Measurements from ENCODE around the gene KMT5C.

KMT5C gene

DNA sequence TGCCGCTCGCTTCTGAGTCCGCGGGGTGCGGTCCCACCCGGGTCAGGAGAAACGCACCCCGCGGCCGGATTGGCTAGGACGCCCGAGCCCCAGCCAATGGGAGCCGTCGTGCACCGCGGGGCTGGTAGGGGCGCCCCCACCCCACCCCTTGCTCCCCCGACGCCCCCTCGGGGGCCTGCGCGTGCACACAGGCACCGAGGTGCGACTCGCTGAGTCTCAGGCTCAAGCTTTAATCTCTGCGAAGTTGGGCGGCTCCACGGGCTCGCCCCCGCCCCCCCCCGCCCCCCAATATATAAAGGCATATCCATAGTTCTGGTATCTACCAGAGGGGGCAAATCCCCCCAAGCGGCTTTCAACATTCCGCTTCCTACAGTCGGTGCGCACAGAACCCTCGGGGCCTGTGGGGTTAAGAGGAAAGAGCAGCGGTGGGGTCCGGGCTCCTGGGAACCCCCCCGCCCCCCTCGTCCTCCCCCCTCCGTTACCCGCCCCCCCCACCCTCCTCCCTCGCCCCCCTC, 15.1 kb downstream of the KMT5C start, which contains the start of gene COX6B2:
Gene COX6B2 (minus strand): TSS at position 22 of the 515 bp plus-strand sequence. CDS start 198 bp downstream, outside the sequence.
- no peak within 1 kb of the TSS for H3K27ac ChIP-seq
- no peaks in the 10 kb centered on the region for H4K20me1 ChIP-seq (ENCODE audit: insufficient read depth)
- no peaks in the 10 kb centered on the region for H3K36me3 ChIP-seq (ENCODE audit: insufficient read depth)
- H3K4me3 ChIP-seq (IDR thresholded peaks at IDR 0.05; ENCODE audit: insufficient read depth, low read depth, low read length) = no peak within 1 kb of the TSS
- H3K9ac ChIP-seq = no peak within 1 kb of the TSS
- H2AFZ ChIP-seq (ENCODE audit: low read depth) = peak within 1 kb of the TSS; percentile 66
- TF ChIP-seq, protein P1, sequence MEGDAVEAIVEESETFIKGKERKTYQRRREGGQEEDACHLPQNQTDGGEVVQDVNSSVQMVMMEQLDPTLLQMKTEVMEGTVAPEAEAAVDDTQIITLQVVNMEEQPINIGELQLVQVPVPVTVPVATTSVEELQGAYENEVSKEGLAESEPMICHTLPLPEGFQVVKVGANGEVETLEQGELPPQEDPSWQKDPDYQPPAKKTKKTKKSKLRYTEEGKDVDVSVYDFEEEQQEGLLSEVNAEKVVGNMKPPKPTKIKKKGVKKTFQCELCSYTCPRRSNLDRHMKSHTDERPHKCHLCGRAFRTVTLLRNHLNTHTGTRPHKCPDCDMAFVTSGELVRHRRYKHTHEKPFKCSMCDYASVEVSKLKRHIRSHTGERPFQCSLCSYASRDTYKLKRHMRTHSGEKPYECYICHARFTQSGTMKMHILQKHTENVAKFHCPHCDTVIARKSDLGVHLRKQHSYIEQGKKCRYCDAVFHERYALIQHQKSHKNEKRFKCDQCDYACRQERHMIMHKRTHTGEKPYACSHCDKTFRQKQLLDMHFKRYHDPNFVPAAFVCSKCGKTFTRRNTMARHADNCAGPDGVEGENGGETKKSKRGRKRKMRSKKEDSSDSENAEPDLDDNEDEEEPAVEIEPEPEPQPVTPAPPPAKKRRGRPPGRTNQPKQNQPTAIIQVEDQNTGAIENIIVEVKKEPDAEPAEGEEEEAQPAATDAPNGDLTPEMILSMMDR (conservative IDR thresholded peaks at IDR 0.05; ENCODE audit: low read depth, low read length) = no peak
- H3K4me1 ChIP-seq (ENCODE audit: low read depth, poor library complexity, severe bottlenecking) = peaks cover 3% of the 10 kb centered on the region
- H3K79me2 ChIP-seq (ENCODE audit: insufficient read depth, low read depth) = no peaks in the 10 kb centered on the region
- peaks cover 67% of the 10 kb centered on the region for H3K27me3 ChIP-seq (ENCODE audit: insufficient read depth, low read depth)
- H3K4me2 ChIP-seq = peak within 1 kb of the TSS; percentile 85

DNA sequence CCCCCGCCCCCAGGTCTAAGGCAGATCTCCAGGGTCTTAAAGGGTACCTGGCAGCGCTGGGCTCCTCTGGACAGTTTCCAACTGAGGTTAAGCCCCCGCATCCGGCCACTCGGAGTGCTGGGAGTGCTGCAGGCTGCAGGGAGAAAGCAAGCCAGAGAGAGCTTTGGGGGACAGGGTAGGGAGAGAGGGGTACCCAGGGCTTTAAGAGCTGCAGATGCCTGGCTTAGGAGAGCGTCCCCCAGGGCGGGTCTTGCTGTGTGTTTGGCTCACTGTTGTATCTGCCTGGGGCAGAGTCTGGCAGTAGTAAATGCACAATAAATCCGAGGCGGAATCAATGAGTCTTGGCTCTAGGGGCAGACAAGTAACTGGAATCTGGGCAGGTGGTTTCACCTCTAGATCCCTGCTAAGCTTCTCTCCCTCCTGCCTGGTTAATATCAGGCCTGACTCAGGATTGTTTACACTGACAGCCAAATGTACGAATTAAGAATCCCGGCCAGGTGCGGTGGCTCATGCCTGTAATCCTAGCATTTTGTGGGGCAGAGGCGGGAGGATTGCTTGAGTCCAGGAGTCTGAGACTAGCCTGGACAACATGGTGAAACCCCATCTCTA, 15.6 kb downstream of the KMT5C start:
- TF ChIP-seq, protein P1 (conservative IDR thresholded peaks at IDR 0.05; ENCODE audit: low read depth, low read length) = no peak
- H4K20me1 ChIP-seq (ENCODE audit: insufficient read depth) = no peaks in the 10 kb centered on the region
- H3K4me1 ChIP-seq (ENCODE audit: low read depth, poor library complexity, severe bottlenecking) = peaks cover 3% of the 10 kb centered on the region
- H3K27ac ChIP-seq = no peak overlapping the region
- no peak overlapping the region for H2AFZ ChIP-seq (ENCODE audit: low read depth)
- peaks cover 67% of the 10 kb centered on the region for H3K27me3 ChIP-seq (ENCODE audit: insufficient read depth, low read depth)
- H3K36me3 ChIP-seq (ENCODE audit: insufficient read depth) = no peaks in the 10 kb centered on the region
- H3K79me2 ChIP-seq (ENCODE audit: insufficient read depth, low read depth) = no peaks in the 10 kb centered on the region
- no peak overlapping the region for H3K9ac ChIP-seq
- no peak overlapping the region for H3K4me2 ChIP-seq
- no peak overlapping the region for H3K4me3 ChIP-seq (IDR thresholded peaks at IDR 0.05; ENCODE audit: insufficient read depth, low read depth, low read length)

DNA sequence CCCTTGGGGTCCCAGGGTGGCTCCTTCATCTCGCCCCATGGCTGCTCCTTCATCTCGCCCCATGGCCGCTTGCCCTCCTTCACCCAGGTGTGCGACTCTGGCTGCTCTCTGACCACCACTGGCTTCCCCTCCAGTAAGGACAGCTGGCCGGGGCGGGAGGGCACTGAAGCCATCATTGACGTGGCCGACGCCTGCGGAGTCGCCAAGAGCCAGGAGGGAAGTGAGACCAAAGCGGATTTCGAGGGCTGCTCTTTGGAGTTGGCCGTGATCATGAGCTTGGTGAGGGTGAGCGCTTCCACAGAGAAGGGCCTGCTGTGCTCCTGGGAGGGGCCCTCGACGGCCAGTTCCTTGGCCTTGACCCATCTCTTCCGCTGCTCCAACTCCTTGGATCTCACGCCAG, 18.8 kb downstream of the KMT5C start:
- no peak overlapping the region for H3K4me2 ChIP-seq
- no peaks in the 10 kb centered on the region for H3K36me3 ChIP-seq (ENCODE audit: insufficient read depth)
- H3K79me2 ChIP-seq (ENCODE audit: insufficient read depth, low read depth) = no peaks in the 10 kb centered on the region
- H3K27me3 ChIP-seq (ENCODE audit: insufficient read depth, low read depth) = peaks cover 52% of the 10 kb centered on the region
- no peak overlapping the region for H3K9ac ChIP-seq
- peaks cover 3% of the 10 kb centered on the region for H3K4me1 ChIP-seq (ENCODE audit: low read depth, poor library complexity, severe bottlenecking)
- no peak overlapping the region for H3K4me3 ChIP-seq (IDR thresholded peaks at IDR 0.05; ENCODE audit: insufficient read depth, low read depth, low read length)
- H2AFZ ChIP-seq (ENCODE audit: low read depth) = no peak overlapping the region
- H4K20me1 ChIP-seq (ENCODE audit: insufficient read depth) = no peaks in the 10 kb centered on the region
- no peak overlapping the region for H3K27ac ChIP-seq
- TF ChIP-seq, protein P1 (conservative IDR thresholded peaks at IDR 0.05; ENCODE audit: low read depth, low read length) = no peak

DNA sequence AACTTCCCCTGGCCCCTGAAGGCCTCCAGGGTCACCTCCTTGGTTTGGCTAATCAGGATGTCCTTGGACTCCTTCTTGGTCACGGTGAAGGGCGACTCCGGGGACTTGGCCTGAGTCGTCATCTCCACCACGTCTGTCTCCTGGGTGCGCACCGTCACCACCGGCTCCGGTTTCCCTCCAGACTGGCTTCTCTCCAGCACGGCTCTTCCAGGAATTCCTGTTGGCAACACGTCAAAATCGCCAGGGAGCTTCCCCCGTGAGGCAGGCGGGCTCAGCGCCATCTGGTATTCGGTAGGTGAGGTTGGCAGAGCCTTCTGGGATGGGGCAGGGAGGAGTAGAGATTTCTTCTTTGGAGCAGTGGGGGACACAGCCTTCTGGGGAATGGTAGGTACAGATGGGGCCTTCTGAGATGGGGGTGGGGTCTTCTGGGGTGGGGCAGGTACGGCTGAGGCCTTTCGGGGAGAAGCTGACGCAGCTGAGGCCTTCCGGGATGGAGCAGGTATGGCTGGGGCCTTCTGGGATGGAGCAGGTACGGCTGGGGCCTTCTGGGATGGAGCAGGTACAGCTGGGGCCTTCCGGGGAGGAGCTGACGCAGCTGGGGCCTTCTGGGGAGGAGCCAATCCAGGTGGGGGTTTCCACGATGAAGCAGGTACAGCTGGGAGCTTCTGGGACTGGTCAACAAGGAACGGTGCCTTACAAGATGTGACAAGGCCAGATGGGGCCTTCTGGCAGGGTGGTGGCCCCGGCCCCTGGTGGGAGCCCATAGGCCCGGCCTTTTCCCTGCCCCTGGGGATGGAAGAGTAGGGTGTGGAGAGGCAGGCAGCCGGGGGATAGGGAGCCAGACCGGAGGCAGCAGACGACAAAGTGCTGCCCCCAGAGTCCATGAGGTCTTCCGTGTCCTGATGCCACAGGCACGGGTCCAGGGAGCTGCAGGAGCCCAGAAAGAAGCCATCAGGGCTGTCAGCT, 19.6 kb downstream of the KMT5C start:
- H3K9ac ChIP-seq = no peak overlapping the region
- H3K4me3 ChIP-seq (IDR thresholded peaks at IDR 0.05; ENCODE audit: insufficient read depth, low read depth, low read length) = no peak overlapping the region
- H2AFZ ChIP-seq (ENCODE audit: low read depth) = no peak overlapping the region
- H3K4me1 ChIP-seq (ENCODE audit: low read depth, poor library complexity, severe bottlenecking) = peaks cover under 1% of the 10 kb centered on the region
- H3K79me2 ChIP-seq (ENCODE audit: insufficient read depth, low read depth) = no peaks in the 10 kb centered on the region
- H3K36me3 ChIP-seq (ENCODE audit: insufficient read depth) = no peaks in the 10 kb centered on the region
- H3K4me2 ChIP-seq = no peak overlapping the region
- TF ChIP-seq, protein P1 (conservative IDR thresholded peaks at IDR 0.05; ENCODE audit: low read depth, low read length) = no peak
- H3K27me3 ChIP-seq (ENCODE audit: insufficient read depth, low read depth) = peaks cover 53% of the 10 kb centered on the region
- no peaks in the 10 kb centered on the region for H4K20me1 ChIP-seq (ENCODE audit: insufficient read depth)
- H3K27ac ChIP-seq = no peak overlapping the region

All from KMS-11 (cell line).